Calu3 (cell line): ENCODE measurements around the gene MTARC1. TPM values are rescaled to one million over a fixed set of nuclear protein-coding genes. Genes with fewer than 3 reads are reported as not detected.

Experiments used
- BruUV-seq: library from RNA; stranded (reverse); fragments of 400-500 nt; replicated peaks from 2 replicates; lab custom pipeline; 2021; lab: Mats Ljungman, UMichigan
- CTCF ChIA-PET: fragments of 300-600 bp; sonication (Branson Sonifier 250); formaldehyde crosslinking; loops from one replicate; lab custom pipeline; 2022; ENCODE audit warnings: antibody characterized with exemption; lab: Charles Lee
- DNase-seq: peaks from one replicate; pipeline ENCODE4 v3.0.0; 2022
- H3K27ac Mint-ChIP-seq: one replicate; pipeline ENCODE4 v1.8.0; 2022; ENCODE audit warnings: mixed read lengths; ENCODE audit not compliant: unreplicated experiment
- H3K27me3 Mint-ChIP-seq: one replicate; pipeline ENCODE4 v1.8.0; 2022; ENCODE audit warnings: mixed read lengths; ENCODE audit not compliant: unreplicated experiment
- H3K36me3 Mint-ChIP-seq: one replicate; pipeline ENCODE4 v1.8.0; 2022; ENCODE audit warnings: mild to moderate bottlenecking, moderate library complexity, mixed read lengths; ENCODE audit not compliant: insufficient read depth, unreplicated experiment
- H3K4me1 Mint-ChIP-seq: one replicate; pipeline ENCODE4 v1.8.0; 2022; ENCODE audit warnings: mild to moderate bottlenecking, low read depth, mixed read lengths; ENCODE audit not compliant: unreplicated experiment
- H3K4me3 Mint-ChIP-seq: one replicate; pipeline ENCODE4 v1.8.0; 2022; ENCODE audit warnings: mild to moderate bottlenecking, low read depth, moderate library complexity, mixed read lengths; ENCODE audit not compliant: unreplicated experiment
- H3K9me3 Mint-ChIP-seq: one replicate; pipeline ENCODE4 v1.8.0; 2022; ENCODE audit warnings: low read depth, mixed read lengths; ENCODE audit not compliant: unreplicated experiment
- CTCF ChIP-seq: fragments of 200-600 bp; IDR thresholded peaks from one replicate; pipeline ENCODE4 v1.8.0; 2022; ENCODE audit warnings: antibody characterized with exemption; ENCODE audit not compliant: unreplicated experiment
- intact Hi-C: fragments of 100-400 bp; cut with micrococcal nuclease; formaldehyde crosslinking; loops from one replicate; pipeline ENCODE4 v1.10.0; 2022; ENCODE audit not compliant: unreplicated experiment
- total RNA-seq: library from RNA; stranded (reverse); gene quantifications from 2 replicates; pipeline ENCODE4 v1.2.3, GENCODE V29; 2022

Gene MTARC1
- total RNA-seq, 1 experiment from 2014 or later, result 21.3 TPM

- CTCF ChIA-PET, result interaction anchor here (0.7 kb wide), 1 partner anchor 287 kb away, joined by 3 read pairs; no protein-coding TSS in a partner anchor
- H3K4me3 Mint-ChIP-seq, result no peak overlapping the region
- no peaks in the 10 kb centered on the region for H3K9me3 Mint-ChIP-seq
- no peak for DNase-seq
- H3K36me3 Mint-ChIP-seq, result no peaks in the 10 kb centered on the region
- no peak overlapping the region for H3K27ac Mint-ChIP-seq
- H3K4me1 Mint-ChIP-seq, result no peaks in the 10 kb centered on the region
- intact Hi-C loops, result loop anchor here (10.0 kb wide), 2 partner anchors 226 to 586 kb away; no protein-coding TSS in a partner anchor
- no TSS peak for BruUV-seq
- no peaks in the 10 kb centered on the region for H3K27me3 Mint-ChIP-seq
- no peak for TF ChIP-seq CTCF
These were observed 16.3 kb upstream of the MTARC1 start for GRCh38 chr1:220770245-220770913.

GRCh38 chr1:220772846-220773245, 13.9 kb upstream of the MTARC1 start:
- no peak for DNase-seq
- no peak overlapping the region for H3K27ac Mint-ChIP-seq
- no peak overlapping the region for H3K4me3 Mint-ChIP-seq
- intact Hi-C loops, result loop anchor here (10.0 kb wide), 2 partner anchors 228 to 588 kb away; no protein-coding TSS in a partner anchor
- no TSS peak for BruUV-seq
- no peak for TF ChIP-seq CTCF
- H3K4me1 Mint-ChIP-seq, result no peaks in the 10 kb centered on the region
- peaks cover 4% of the 10 kb centered on the region for H3K36me3 Mint-ChIP-seq
- no peaks in the 10 kb centered on the region for H3K27me3 Mint-ChIP-seq
- CTCF ChIA-PET, result no interaction called here
- H3K9me3 Mint-ChIP-seq, result no peaks in the 10 kb centered on the region

GRCh38 chr1:220775240-220775853, 11.4 kb upstream of the MTARC1 start:
- H3K27ac Mint-ChIP-seq, result no peak overlapping the region
- peaks cover 4% of the 10 kb centered on the region for H3K36me3 Mint-ChIP-seq
- H3K4me3 Mint-ChIP-seq, result no peak overlapping the region
- TF ChIP-seq CTCF, result peak; percentile 86
- CTCF ChIA-PET, result interaction anchor here (0.6 to 2.0 kb wide), 10 partner anchors 27 to 605 kb away, joined by 3 to 8 read pairs (median 4); partner anchors contain the start of genes MTARC2 and RAB3GAP2
- H3K9me3 Mint-ChIP-seq, result no peaks in the 10 kb centered on the region
- no TSS peak for BruUV-seq
- no peaks in the 10 kb centered on the region for H3K4me1 Mint-ChIP-seq
- DNase-seq, result peak; percentile 70
- H3K27me3 Mint-ChIP-seq, result no peaks in the 10 kb centered on the region
- intact Hi-C loops, result loop anchor here (1.0 to 10.0 kb wide), 3 partner anchors 231 to 591 kb away; no protein-coding TSS in a partner anchor

GRCh38 chr1:220776254-220776653, 10.5 kb upstream of the MTARC1 start:
- H3K4me3 Mint-ChIP-seq, result no peak overlapping the region
- H3K4me1 Mint-ChIP-seq, result no peaks in the 10 kb centered on the region
- H3K36me3 Mint-ChIP-seq, result peaks cover 4% of the 10 kb centered on the region
- TF ChIP-seq CTCF, result no peak
- intact Hi-C loops, result loop anchor here (1.0 to 10.0 kb wide), 6 partner anchors 27 to 591 kb away; no protein-coding TSS in a partner anchor
- H3K27ac Mint-ChIP-seq, result no peak overlapping the region
- no peaks in the 10 kb centered on the region for H3K9me3 Mint-ChIP-seq
- CTCF ChIA-PET, result interaction anchor here (0.9 to 2.0 kb wide), 13 partner anchors 11 to 586 kb away, joined by 3 to 12 read pairs (median 4); partner anchors contain the start of gene MTARC1
- no TSS peak for BruUV-seq
- DNase-seq, result no peak
- no peaks in the 10 kb centered on the region for H3K27me3 Mint-ChIP-seq
